Parathyroid adenoma (tissue), 2 donors: ENCODE data around the gene MANEA.
A peak's percentile ranks its signal among the peaks of the same experiment; 100 is the strongest.

Experiments used
- H2AFZ ChIP-seq: fragments of 300-600 bp; sonication (generic); one replicate; pipeline ENCODE4 v1.7.0; 2017; ENCODE audit warnings: antibody characterized with exemption, mild to moderate bottlenecking
- H3K27ac ChIP-seq: fragments of 300-600 bp; sonication (generic); one replicate; pipeline ENCODE4 v1.7.0; 2017
- H3K27me3 ChIP-seq: fragments of 300-600 bp; sonication (generic); one replicate; pipeline ENCODE4 v1.7.0; 2017; ENCODE audit warnings: low read length; ENCODE audit not compliant: control insufficient read depth, insufficient read depth
- H3K36me3 ChIP-seq: fragments of 300-600 bp; sonication (generic); one replicate; pipeline ENCODE4 v1.7.0; 2017; ENCODE audit warnings: low read length; ENCODE audit not compliant: control insufficient read depth, insufficient read depth
- H3K4me1 ChIP-seq: fragments of 300-600 bp; sonication (generic); one replicate; pipeline ENCODE4 v1.7.0; 2017; ENCODE audit warnings: control low read depth
- H3K4me2 ChIP-seq: fragments of 300-600 bp; sonication (generic); one replicate; pipeline ENCODE4 v1.7.0; 2017; ENCODE audit warnings: low read length
- H3K4me3 ChIP-seq: fragments of 300-600 bp; sonication (generic); one replicate; pipeline ENCODE4 v1.7.0; 2017; ENCODE audit warnings: low read depth, low read length
- H3K79me2 ChIP-seq: fragments of 300-600 bp; sonication (generic); one replicate; pipeline ENCODE4 v1.7.0; 2017; ENCODE audit warnings: control low read depth
- H3K9ac ChIP-seq: fragments of 300-600 bp; sonication (generic); one replicate; pipeline ENCODE4 v1.7.0; 2017; ENCODE audit warnings: mild to moderate bottlenecking
- H3K9me3 ChIP-seq: fragments of 300-600 bp; sonication (generic); one replicate; pipeline ENCODE4 v1.7.0; 2017; ENCODE audit warnings: low read length; ENCODE audit not compliant: control insufficient read depth
- TF ChIP-seq, protein P1 (sequence below): fragments of 300-600 bp; sonication (generic); IDR thresholded peaks from one replicate; pipeline ENCODE4 v1.7.0; 2017; ENCODE audit warnings: antibody characterized with exemption, mild to moderate bottlenecking
- donor health status: primary hyperparathyroidism.

Gene MANEA

DNA sequence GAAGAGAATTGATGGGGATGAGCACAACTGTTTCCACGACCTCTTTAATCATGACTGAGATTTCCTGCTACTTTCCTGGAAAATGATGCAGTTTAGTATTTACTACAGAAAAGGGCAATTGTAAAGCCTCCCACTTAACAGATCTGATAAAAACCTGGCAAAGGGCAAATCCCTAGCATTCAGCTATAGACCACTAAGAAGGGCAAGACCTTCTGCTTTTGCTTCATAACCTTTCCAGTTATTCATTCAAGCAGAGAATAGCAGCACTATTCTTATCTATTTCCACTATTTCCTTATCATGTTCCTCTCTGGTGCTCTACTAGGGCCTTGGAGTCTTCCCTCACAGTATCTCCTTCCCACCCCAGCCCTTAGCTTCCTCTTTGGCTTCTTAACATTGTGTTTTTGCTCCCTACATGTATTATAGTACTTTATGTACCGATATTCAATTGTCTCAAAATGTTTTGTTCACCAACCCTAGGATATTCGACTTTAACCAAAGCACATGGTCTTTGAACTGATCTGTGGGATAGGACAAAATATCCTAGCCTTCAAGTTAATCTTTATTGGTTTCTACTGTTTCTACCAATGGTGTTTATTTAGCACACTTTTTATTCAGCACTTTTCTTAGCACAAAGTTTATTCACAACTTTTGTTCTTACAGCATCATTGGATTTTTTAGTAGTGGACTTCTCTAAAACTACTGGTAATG is 32.7 kb upstream of the MANEA start:
- Histone ChIP-seq H3K27ac (peak overlapping the region; percentile 39), H3K4me2 (no peak overlapping the region), H3K36me3 (no peaks in the 10 kb centered on the region), H3K4me1 (no peaks in the 10 kb centered on the region), H3K9me3 (no peaks in the 10 kb centered on the region), H3K27me3 (no peaks in the 10 kb centered on the region), H2AFZ (no peak overlapping the region), H3K9ac (no peak overlapping the region), H3K79me2 (no peaks in the 10 kb centered on the region), H3K4me3 (no peak overlapping the region)
- TF ChIP-seq, protein P1, sequence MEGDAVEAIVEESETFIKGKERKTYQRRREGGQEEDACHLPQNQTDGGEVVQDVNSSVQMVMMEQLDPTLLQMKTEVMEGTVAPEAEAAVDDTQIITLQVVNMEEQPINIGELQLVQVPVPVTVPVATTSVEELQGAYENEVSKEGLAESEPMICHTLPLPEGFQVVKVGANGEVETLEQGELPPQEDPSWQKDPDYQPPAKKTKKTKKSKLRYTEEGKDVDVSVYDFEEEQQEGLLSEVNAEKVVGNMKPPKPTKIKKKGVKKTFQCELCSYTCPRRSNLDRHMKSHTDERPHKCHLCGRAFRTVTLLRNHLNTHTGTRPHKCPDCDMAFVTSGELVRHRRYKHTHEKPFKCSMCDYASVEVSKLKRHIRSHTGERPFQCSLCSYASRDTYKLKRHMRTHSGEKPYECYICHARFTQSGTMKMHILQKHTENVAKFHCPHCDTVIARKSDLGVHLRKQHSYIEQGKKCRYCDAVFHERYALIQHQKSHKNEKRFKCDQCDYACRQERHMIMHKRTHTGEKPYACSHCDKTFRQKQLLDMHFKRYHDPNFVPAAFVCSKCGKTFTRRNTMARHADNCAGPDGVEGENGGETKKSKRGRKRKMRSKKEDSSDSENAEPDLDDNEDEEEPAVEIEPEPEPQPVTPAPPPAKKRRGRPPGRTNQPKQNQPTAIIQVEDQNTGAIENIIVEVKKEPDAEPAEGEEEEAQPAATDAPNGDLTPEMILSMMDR: no peak

DNA sequence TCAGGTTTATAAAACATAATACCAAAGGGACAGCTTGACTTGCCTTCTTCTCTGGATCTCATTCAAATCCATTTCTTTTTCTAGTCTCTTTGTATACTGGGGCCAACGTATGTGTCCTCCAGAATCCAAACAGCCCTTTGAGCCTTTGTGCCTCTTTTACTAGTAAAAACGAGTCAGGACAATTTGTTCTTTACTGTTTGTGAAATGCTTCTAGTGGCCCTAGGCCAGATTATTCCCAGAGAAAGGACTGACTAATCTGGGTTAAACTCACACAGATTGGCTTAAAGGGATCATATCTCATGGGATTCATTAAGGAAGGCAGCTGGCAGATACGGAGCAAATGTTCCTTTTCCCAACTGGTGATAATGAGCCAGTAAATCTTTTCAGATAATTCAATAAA is 32.1 kb upstream of the MANEA start:
- Histone ChIP-seq H3K79me2 (no peaks in the 10 kb centered on the region), H3K9ac (no peak overlapping the region), H3K9me3 (no peaks in the 10 kb centered on the region), H2AFZ (no peak overlapping the region), H3K4me2 (no peak overlapping the region), H3K4me3 (no peak overlapping the region), H3K27me3 (no peaks in the 10 kb centered on the region), H3K27ac (no peak overlapping the region), H3K36me3 (no peaks in the 10 kb centered on the region), H3K4me1 (no peaks in the 10 kb centered on the region)
- TF ChIP-seq, protein P1: no peak

- Histone ChIP-seq H3K79me2 (no peaks in the 10 kb centered on the region), H3K4me2 (no peak overlapping the region), H3K27ac (no peak overlapping the region), H3K9ac (no peak overlapping the region), H2AFZ (no peak overlapping the region), H3K9me3 (no peaks in the 10 kb centered on the region), H3K4me1 (no peaks in the 10 kb centered on the region), H3K27me3 (no peaks in the 10 kb centered on the region), H3K4me3 (no peak overlapping the region), H3K36me3 (no peaks in the 10 kb centered on the region)
- TF ChIP-seq, protein P1: no peak
These were observed 31.6 kb upstream of the MANEA start for GRCh38 chr6:95545686-95546085.

GRCh38 chr6:95546148-95546547 is 31.2 kb upstream of the MANEA start:
- H3K9me3 ChIP-seq: no peaks in the 10 kb centered on the region
- H3K36me3 ChIP-seq: no peaks in the 10 kb centered on the region
- no peaks in the 10 kb centered on the region for H3K4me1 ChIP-seq
- no peak overlapping the region for H2AFZ ChIP-seq
- no peak overlapping the region for H3K27ac ChIP-seq
- H3K4me2 ChIP-seq: no peak overlapping the region
- H3K9ac ChIP-seq: no peak overlapping the region
- TF ChIP-seq, protein P1: no peak
- no peak overlapping the region for H3K4me3 ChIP-seq
- H3K27me3 ChIP-seq: no peaks in the 10 kb centered on the region
- no peaks in the 10 kb centered on the region for H3K79me2 ChIP-seq

DNA sequence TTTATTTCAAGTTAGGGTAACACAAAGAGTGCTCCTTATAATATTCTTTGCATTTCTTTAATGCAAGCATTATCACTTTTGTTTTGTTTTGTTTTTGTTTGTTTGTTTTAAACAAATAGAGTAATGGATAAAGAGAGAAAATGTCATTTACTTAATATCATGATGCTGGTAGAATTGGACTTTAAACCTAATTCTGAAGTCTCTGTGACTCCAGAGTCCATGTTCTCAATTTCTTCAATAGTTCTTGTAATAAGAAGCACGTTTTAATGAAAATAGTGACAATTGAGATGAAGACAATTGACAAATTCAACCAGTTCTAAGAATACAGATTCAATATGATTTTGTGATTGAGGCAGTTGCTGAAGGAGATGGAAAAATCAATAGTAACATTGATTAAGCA is 30.3 kb upstream of the MANEA start:
- H2AFZ ChIP-seq: no peak overlapping the region
- no peak overlapping the region for H3K4me2 ChIP-seq
- H3K9ac ChIP-seq: no peak overlapping the region
- no peaks in the 10 kb centered on the region for H3K4me1 ChIP-seq
- H3K27ac ChIP-seq: no peak overlapping the region
- H3K36me3 ChIP-seq: no peaks in the 10 kb centered on the region
- H3K9me3 ChIP-seq: no peaks in the 10 kb centered on the region
- no peaks in the 10 kb centered on the region for H3K27me3 ChIP-seq
- TF ChIP-seq, protein P1: no peak
- H3K79me2 ChIP-seq: no peaks in the 10 kb centered on the region
- no peak overlapping the region for H3K4me3 ChIP-seq
